GM21390 (cell line): Measurements from ENCODE around the gene LENG9.

ENCODE experiments used
- ATAC-seq: cut with Tn5 transposase; IDR thresholded peaks from one replicate; pipeline ENCODE4 v1.9.1; 2021; ENCODE audit not compliant: unreplicated experiment

LENG9 gene

GRCh38 chr19:54424660-54425381 is 38.8 kb downstream of the LENG9 start:
- ATAC-seq: no peak

DNA sequence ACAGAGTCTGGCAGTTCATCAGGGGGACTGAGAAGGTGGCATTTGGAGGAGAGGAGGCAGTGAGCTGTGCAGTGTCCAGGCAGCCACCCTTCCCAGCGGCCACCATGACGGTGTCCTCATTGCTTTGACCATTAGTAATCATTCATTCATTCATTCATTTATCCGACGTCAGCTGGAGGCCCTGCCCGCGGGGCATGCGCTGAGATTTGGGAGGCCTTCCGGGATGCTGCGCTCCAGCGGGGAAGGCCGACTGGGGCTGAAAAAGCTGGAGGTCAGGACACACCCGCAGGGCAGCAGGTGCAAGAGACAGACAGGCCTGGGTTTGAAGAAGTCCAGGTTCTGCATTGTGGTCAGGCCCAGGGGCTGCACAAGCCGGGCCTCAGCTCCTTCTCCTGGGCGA is 39.4 kb downstream of the LENG9 start:
- ATAC-seq: no peak

- no peak for ATAC-seq
Measured at GRCh38 chr19:54422136-54422535, 41.4 kb downstream of the LENG9 start.

GRCh38 chr19:54421521-54421920 is 42.1 kb downstream of the LENG9 start:
- no peak for ATAC-seq

- ATAC-seq: no peak
Measured at GRCh38 chr19:54421169-54421516, 42.4 kb downstream of the LENG9 start.

DNA sequence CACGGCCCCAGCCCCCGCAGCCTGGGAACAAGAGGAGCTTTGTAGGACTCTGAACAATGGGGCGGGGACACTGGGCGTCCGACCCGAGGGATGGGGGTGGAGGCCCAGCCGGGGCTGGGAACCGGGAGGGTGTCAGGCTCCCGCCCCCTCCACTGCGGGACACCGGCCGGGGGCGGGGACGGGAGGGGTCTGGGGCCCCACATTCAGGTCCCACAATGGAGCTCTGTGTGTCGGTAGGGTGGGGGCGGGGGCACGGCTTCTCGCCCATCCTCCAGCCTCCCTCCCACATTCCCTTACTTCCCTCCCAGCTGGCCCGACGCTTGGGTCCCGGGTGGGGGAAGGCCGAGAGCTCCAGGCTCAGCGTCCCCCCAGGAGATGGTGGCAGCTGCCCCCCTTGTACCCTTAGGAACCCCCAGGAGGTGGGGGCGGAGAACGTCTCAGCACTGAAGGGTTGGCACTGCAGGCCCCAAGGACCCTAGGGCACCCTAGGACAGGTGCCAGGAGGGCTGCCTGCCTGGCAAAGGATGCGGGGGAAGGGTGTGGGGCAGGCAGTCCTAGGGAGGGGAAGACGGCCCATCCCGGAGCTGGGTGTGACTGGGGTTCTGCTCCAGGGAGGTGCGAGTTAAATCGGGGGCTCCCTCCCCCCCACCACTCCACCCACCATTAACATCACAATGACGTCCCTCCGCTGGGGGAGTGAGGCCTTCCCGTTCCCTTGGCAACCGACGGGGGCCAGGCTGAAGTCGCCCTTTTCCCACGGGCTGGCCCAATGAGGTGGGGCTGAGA is 43.0 kb downstream of the LENG9 start:
- ATAC-seq: no peak

- ATAC-seq: no peak
Measured at GRCh38 chr19:54420068-54420382, 43.6 kb downstream of the LENG9 start.

GRCh38 chr19:54418930-54419800 is 44.4 kb downstream of the LENG9 start:
- no peak for ATAC-seq

DNA sequence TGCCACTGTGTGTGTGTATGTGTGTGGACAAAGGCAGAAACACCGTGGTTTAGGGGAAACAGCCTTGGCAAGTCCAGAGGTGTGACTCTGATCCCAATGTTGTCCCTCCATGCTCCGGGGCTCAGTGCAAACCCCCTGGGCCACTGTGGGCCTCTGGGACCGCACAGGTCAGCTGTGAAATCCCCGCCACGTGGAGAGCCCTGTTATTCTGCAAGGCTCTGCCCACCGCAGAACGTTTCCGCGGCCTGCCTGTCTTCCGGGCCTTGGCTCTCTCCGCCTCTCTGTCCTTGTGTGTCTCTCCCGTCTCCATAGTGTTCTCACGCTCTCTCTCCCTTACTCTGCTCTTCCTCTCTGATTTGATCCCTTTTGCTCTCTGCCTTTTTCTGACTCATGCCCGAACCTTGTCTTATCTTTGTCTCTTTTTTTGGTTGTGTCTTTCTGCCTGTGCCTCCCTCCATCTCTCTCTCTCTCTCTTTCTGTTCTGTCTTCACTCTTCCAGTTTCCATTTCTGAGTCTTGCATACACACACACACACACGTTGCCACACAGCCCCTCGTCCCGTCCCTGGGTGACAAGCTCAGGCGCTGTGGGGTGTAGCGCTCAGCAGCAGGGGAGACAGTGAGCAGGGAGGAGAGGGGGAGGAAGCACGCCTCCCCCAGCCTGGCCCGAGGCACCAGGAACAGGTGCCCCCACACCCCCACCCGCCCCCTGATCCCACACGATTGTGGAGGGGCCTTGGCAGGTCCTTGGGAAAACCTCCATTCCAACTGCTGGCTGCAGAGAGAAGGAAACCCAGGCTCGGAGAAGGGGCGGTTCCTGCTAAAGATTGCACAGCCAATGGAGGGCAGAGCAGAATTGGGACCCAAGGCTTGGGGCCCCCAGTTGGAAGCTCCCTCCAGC is 45.3 kb downstream of the LENG9 start:
- ATAC-seq: no peak

- no peak for ATAC-seq
Measured at GRCh38 chr19:54416695-54417491, 46.7 kb downstream of the LENG9 start.

DNA sequence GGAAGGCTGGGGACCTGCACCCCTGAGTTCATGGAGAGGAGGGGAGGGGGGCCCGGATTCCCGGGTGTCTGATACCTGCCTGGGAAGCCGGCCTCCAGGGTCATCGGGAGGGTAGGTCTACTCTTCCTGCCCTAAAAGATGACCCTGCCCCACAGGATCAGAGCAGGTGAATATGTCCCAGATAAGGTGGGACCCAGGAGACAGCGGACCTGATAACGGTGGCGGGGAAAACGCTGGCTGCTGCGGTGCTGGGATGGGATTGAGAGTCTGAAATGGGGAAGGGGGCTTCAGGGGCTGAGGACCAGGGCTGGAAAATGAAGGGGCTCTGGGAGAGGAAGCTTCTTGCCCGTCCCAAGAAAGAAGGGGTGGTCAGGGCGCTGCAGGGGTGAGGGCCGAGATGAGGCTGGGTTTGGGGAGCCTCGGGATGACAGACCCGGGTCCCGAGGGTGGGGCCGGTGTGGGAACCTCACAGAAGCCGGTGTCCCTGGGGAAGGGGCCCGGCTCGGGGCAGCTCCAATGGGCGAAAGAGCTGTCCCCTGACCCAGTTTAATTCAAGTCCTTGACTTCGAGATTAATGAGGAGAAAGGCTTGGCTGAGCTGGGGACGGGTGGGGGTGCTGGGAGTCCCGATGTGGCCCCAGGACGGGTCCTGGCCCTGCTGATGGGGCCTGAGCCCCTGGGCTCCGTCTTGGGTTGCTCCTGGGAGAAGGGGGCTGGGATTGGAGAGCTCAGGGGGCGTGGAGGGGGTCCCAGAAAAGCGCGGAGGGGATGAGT is 47.5 kb downstream of the LENG9 start:
- no peak for ATAC-seq

DNA sequence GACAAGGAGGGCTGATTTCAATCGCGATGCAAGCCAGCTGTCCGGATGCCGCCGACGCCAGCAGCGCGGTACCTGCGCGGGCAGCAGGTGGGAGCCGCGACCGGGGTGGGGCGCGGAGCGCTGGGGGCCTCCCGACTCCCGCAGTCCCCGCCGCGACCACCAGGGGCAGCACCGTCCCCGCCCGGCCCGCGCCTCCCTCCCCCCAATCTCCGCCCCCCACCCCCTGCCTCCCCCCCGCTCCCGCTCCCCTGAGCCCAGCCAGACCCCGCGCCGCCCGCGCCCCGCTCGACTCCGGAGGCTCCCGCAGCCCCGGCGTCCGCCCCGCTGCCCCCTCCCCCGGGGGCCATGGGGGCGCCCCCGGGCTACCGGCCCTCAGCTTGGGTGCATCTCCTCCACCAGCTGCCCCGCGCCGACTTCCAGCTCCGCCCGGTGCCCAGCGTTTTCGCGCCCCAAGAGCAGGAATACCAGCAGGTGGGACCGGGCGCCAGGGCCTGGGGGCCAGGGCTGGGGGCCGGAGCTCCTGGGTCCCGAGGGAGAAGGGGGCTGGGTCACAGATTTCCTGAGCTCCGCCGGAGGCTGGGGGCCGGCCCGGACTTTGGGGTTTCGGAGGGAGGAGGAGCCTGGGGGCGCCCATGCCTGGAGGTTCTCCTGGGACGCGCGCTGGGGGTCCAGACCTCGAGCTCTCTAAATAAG is 48.2 kb downstream of the LENG9 start, which contains the start of gene TTYH1:
TSS of gene TTYH1 (plus strand) at position 257 of the 693 bp plus-strand sequence. CDS start at position 346, 89 bp downstream.
- ATAC-seq: no peak

- ATAC-seq: no peak
Measured at GRCh38 chr19:54414156-54414555, 49.4 kb downstream of the LENG9 start.

DNA sequence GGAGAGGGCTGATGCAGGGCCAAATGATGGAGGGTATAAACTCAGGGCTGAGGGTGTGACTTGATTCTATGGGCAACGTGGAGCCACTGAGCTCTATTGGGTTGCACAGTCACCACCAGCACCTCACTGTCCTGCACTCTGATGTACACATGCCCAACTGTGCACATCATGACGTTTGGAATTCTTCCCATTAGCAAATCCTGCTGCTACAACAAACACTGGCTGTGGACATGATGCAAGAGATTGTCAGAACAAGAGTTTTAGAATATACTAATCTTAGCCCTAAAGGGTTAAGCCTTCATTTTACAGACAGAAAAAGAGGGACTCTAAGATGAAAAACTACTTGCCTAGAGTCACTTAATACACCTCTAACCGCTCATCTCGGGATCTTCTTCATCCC is 50.7 kb downstream of the LENG9 start:
- ATAC-seq: no peak
